ENCODE measurements around the gene GAL3ST1.

Gene GAL3ST1

DNA sequence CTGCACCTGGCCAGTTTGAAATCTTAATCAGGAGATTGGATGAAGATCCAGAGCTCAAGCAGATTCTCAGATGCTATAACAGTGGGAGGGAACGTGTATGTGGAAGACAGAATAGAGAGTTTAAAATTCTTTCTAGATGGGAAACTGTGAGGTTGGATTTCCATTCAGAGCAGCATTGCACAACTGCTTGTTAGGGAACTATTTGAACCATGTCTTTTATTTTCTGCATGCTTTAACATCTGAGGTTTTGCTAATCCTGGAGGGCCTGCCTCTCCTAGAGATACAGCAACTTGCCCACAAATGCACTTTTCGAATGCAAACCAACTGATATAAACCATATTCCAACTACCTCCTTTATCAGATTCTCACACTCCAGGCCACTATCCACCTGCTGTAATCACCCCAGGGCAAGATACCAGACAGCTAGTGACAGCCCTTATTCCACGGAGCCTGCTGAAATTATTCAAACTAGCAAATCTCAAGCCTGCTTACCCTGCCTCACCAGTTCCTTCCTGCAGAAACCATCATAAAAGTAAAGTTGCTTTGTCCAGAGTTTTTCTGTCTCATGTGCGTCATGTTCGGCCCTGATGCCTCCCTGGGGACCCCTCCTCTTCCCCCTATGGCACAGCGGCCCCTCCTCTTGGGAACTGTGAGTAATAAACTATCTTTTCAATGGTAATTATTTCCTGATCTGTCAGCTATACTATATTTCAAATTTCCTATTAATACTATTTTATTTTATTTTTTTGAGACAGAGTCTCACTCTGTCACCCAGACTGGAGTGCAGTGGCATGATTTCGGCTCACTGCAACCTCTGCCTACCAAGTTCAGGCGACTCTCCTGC lies 50.6 kb downstream of the GAL3ST1 start:
- DNase-seq: no peak

DNA sequence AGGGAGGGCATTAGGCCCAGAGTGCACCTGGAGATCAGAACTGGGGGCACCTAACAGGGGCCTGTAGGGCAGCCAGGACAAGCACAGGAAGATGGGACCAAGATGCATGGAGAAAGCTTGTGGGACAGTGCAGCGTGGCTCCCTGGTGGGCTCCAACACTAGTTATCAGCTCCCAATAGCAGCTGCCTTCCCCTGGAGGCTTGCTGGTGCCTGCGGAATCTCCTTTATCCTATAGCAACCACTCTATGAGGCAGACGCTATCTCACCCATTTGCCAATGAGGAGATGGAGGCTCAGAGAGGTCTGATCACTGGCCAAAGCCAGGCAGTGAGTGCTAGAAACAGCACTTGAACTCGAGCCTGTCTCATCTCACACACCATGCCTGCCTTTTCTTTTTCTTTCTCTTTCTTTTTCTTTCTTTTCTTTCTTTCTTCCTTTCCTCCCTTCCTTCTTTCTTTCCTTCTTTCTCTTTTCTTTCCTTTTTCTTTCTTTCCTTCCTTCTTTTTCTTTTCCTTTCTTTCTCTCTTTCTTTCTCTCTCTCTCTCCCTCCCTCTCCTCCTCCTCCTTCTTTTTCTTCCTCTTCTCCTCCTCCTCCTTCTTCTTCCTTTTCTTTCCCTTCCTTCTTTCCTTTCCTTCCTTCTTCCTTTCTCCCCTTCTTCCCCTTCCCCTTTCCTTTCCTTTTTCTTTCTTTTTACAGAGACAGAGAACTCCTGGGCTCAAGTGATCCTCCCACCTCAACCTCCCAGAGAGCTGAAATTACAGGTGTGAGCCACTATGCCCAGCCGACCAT lies 52.9 kb downstream of the GAL3ST1 start:
- DNase-seq: no peak

GRCh38 chr22:30519842-30520425 lies 54.5 kb downstream of the GAL3ST1 start:
- no peak for DNase-seq

DNA sequence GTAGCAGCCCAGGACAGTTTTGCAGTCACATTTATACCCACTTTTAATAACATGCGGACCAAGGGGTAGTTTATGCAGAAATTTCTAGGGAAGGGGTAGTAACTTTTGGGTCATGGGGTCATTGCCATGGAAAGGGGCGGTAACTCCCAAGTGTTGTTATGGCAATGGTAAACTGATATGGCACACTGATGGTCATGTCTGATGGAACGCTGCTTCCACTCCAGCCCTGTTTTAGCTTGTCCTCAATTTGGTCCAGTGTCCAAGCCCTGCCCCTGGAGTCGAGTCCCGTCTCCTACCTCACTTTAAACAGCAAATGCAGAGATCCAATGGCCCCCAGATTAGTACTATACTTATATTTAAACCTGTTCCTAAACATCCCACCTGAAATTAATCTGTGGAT lies 57.7 kb downstream of the GAL3ST1 start:
- DNase-seq: no peak

DNA sequence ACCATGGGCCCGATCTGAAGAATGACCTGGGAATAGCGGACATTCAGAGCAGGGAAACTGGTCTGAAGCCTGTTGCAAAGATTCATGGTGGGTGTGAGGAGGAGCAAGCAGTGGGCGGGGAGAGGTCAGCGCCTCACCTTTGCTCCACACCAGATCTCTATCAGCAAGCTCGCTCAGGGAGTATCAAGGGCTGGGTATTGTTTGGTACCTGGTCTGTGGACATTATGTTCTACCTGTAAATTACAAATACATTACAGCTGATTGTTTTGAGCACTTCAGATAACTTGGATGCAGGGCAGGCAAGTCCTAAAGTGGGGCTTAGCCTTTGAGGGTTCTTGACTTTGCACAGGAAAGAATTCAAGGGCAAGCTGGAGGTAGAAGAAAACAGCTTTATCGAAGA lies 58.2 kb downstream of the GAL3ST1 start:
- DNase-seq: no peak

DNA sequence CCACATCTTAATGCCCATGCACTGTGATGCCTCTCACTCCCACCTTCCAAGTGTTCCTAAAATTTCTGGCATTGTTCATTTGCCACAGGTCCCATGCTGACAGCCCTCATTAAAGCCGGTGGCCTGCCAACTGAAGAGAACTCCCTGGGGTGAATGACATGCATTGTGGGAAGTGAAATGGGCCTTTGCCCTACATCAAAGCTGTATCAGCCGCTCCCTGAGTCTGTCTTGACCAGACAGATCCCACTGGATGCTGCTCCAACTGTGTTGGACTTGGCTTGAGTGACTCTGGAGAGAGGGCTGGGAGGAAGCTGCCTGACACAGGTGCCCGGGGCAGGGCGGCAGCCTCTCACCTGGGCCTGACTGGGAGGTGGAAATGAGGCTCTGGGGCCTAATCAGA lies 60.2 kb downstream of the GAL3ST1 start:
- DNase-seq: no peak

DNA sequence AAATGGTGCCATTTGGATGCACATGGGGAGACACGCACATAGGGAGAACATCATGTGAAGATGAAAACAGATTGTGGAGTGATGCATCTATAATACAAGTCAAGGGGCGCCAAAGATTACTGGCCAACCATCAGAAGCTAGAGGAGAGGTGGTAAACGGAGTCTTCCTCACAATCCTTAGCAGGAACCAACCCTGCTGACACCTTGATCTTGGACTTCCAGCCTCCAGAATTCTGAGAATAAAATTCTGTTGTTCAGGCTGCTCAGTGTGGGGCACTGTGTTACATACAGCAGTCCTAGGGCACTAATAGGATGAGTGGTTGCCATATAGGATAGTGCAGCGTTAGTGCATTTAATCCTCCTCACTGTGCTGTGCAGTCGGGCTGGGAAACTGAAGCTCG lies 61.0 kb downstream of the GAL3ST1 start:
- DNase-seq: no peak

- no peak for DNase-seq
Observed at GRCh38 chr22:30511911-30512310, 62.6 kb downstream of the GAL3ST1 start.

DNA sequence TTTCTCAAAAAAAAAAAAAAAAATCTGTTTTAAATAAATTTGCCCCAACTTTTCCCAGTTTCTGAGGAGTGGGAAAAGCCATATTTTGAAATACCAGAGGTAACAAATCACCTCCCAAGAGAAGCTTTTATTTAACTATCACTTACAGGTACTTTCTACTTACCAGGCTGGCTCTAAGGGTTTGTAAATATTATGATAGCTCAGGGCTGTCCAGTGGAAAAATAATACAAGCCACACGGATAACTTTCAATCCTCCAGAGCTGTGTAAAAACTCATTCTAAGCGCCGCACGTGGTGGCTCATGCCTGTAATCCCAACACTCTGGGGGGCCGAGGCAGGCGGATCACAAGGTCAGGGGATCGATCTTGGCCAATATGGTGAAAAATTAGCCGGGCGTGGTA lies 63.4 kb downstream of the GAL3ST1 start:
- DNase-seq: no peak

DNA sequence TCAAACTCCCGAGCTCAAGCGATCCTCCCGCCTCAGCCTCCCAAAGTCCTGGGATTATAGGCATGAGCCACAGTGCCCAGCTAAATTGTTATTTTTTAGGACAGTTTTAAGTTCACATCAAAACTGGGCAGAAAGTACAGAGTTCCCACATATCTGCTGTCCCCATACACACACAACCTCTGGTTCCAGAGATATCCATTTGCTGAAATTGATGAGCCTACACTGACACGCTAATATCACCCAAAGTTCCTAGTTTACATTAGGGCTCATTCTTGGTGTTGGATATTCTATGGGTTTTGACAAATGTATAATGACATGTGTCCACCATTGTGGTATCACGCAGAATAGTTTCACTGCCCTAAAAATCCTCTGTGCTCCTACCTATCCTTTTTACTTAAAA lies 66.2 kb downstream of the GAL3ST1 start:
- DNase-seq: no peak

GRCh38 chr22:30507670-30508069 lies 66.8 kb downstream of the GAL3ST1 start:
- no peak for DNase-seq

GRCh38 chr22:30506507-30506968 lies 67.9 kb downstream of the GAL3ST1 start:
- no peak for DNase-seq

Measured in activated naive CD4-positive, alpha-beta T cell (primary cell).